Esophagus squamous epithelium (tissue), 5 donors: Measurements from ENCODE around the gene LDLRAP1. TPM values are rescaled to one million over a fixed set of nuclear protein-coding genes. Genes with fewer than 3 reads are reported as not detected.
A peak's percentile ranks its signal among the peaks of the same experiment; 100 is the strongest.

ENCODE experiments used
- DNase-seq: peaks from one replicate; lab custom pipeline; 2025; lab: John Stamatoyannopoulos, UW
- H3K27ac ChIP-seq, 4 donors: fragments of 200-600 bp; sonication (generic); one replicate each; pipeline ENCODE4 v1.5.1; 2016 to 2019; ENCODE audit warnings: mild to moderate bottlenecking in 1 of 4
- H3K27me3 ChIP-seq, 4 donors: fragments of 200-600 bp; sonication (generic); 1 replicate in 3 of 4; 2 replicates in 1 of 4; pipeline versions ENCODE4 v1.5.1 to v1.6.0; 2017 to 2021; ENCODE audit warnings: antibody characterized with exemption in 1 of 4
- H3K36me3 ChIP-seq, 3 donors: fragments of 200-600 bp; sonication (generic); one replicate each; pipeline ENCODE4 v1.5.1; 2016 to 2019
- H3K4me1 ChIP-seq, 3 donors: fragments of 200-600 bp; sonication (generic); one replicate each; pipeline ENCODE4 v1.5.1; 2017 to 2019
- H3K4me3 ChIP-seq, 4 donors: fragments of 200-600 bp; sonication (generic); 1 replicate in 3 of 4; 2 replicates in 1 of 4; pipeline ENCODE4 v1.5.1; 2016 to 2019; ENCODE audit warnings: mild to moderate bottlenecking in 2 of 4, moderate library complexity in 1 of 4
- H3K9me3 ChIP-seq, 3 donors: fragments of 200-600 bp; sonication (generic); one replicate each; pipeline ENCODE4 v1.5.1; 2016 to 2019
- CTCF ChIP-seq, 6 experiments: fragments of 450-650 bp in 4 of 6; fragments of 200-600 bp in 2 of 6; sonication (generic) in 2 of 6; IDR thresholded peaks; one replicate each; pipeline ENCODE4 v1.5.1; 2016 to 2019; ENCODE audit warnings: antibody characterized with exemption in 6 of 6, mild to moderate bottlenecking in 4 of 6, moderate library complexity in 4 of 6
- POLR2A ChIP-seq, 4 donors: fragments of 450-650 bp; IDR thresholded peaks; one replicate each; pipeline ENCODE4 v1.6.1; 2017; ENCODE audit warnings: antibody characterized with exemption in 4 of 4, mild to moderate bottlenecking in 4 of 4, moderate library complexity in 3 of 4
- WGBS, 2 donors: methylation state at CpG; one replicate each; pipeline ENCODE4 v1.1.5; 2018; 5-methylcytosine and 5-hydroxymethylcytosine counted together
- intact Hi-C: fragments of 100-400 bp; cut with DNase I; formaldehyde crosslinking; loops from one replicate; pipeline ENCODE4 v1.15.0; 2022
- total RNA-seq, 4 donors: library from RNA; depleted of rRNA; stranded (reverse); fragments of >200 nt; gene quantifications; one replicate each; pipeline ENCODE4 v1.1.0, GENCODE V29; 2016
- donor health status: DM: yes; HTN: yes; CAD: no.

LDLRAP1 gene
- total RNA-seq, 4 donors from 2014 or later: 17.0 to 21.4 (median 19.5) TPM

DNA sequence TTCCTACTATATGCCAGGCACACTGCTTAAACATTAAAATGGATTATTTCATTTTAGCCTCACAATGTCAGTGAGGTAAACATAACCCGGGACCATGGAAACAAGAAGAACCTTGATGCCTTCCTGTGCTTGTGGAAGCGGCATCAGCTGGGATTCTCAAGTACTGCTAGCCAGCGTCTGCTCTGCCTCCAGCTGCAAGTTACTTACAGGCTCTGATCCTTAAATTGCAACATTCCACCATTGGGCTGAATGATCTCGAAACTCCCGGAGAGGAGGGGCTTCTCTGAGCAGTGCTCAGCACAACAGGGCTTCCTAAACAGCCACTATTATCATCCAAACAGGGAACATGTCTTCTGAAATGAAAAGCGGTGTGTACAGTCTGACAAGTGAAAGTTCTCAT lies 66.5 kb downstream of the LDLRAP1 start:
- Histone ChIP-seq H3K27me3 (no peaks in the 10 kb centered on the region), H3K27ac (peak overlapping the region in 1 of 4 donors; percentile 2), H3K4me3 (no peak overlapping the region), H3K36me3 (no peaks in the 10 kb centered on the region), H3K9me3 (no peaks in the 10 kb centered on the region), H3K4me1 (peaks cover 9 to 33% (median 11%) of the 10 kb centered on the region in 3 donors)
- TF ChIP-seq CTCF (IDR thresholded peaks at IDR 0.05) (no peak), POLR2A (IDR thresholded peaks at IDR 0.05) (no peak)
- WGBS, 2 donors: 62 to 66% methylated on average over 5 to 6 of the region's 6 CpGs
- DNase-seq: no peak
- intact Hi-C loops: loop anchor here (5.0 kb wide), 1 partner anchor 187 kb away; no protein-coding TSS in a partner anchor

- Histone ChIP-seq H3K4me3 (no peak overlapping the region), H3K9me3 (no peaks in the 10 kb centered on the region), H3K27me3 (no peaks in the 10 kb centered on the region), H3K4me1 (peaks cover 9 to 44% (median 17%) of the 10 kb centered on the region in 3 donors), H3K27ac (no peak overlapping the region), H3K36me3 (no peaks in the 10 kb centered on the region)
- no peak for DNase-seq
- TF ChIP-seq CTCF (IDR thresholded peaks at IDR 0.05) (peak in 3 of 6 experiments; percentile 16 to 33 (median 17)), POLR2A (IDR thresholded peaks at IDR 0.05) (no peak)
- WGBS, 2 donors: 43 to 53% methylated on average over 6 to 7 of the region's 8 CpGs
- intact Hi-C loops: no loop called here
These were observed 67.6 kb downstream of the LDLRAP1 start for GRCh38 chr1:25610822-25611630.

DNA sequence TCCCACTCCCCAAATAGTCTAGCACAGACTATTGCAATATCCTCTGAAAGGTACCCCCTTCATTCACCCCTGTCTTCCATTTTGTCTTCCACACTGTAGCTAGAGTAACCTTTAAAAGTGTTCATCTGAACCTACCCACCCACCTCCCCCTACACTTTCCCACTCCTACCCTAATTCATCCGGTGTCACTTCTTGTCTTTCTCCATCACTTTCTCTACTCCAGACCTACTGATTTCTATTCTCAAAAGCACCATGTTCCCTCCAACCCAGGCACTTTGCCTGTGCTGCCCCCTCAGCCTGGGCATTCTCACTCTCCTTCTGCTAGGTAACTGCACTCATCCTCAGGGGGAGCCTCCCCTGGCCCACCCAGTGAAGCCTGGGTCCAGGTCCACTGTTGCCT lies 68.4 kb downstream of the LDLRAP1 start:
- Histone ChIP-seq H3K4me1 (peaks cover 9 to 48% (median 18%) of the 10 kb centered on the region in 3 donors), H3K27me3 (no peaks in the 10 kb centered on the region), H3K4me3 (no peak overlapping the region), H3K27ac (no peak overlapping the region), H3K36me3 (no peaks in the 10 kb centered on the region), H3K9me3 (no peaks in the 10 kb centered on the region)
- WGBS, 2 donors: 100% methylated on average over 1 of the region's 1 CpG
- intact Hi-C loops: no loop called here
- no peak for DNase-seq
- no peak for TF ChIP-seq CTCF (IDR thresholded peaks at IDR 0.05)
- TF ChIP-seq POLR2A (IDR thresholded peaks at IDR 0.05): no peak

- no peak for DNase-seq
- no peak for TF ChIP-seq POLR2A (IDR thresholded peaks at IDR 0.05)
- TF ChIP-seq CTCF (IDR thresholded peaks at IDR 0.05): no peak
- intact Hi-C loops: no loop called here
- Histone ChIP-seq H3K9me3 (no peaks in the 10 kb centered on the region), H3K4me3 (no peak overlapping the region), H3K27ac (no peak overlapping the region), H3K4me1 (peaks cover 9 to 51% (median 18%) of the 10 kb centered on the region in 3 donors), H3K27me3 (peaks cover 0 to under 1% (median 0%) of the 10 kb centered on the region in 4 donors), H3K36me3 (no peaks in the 10 kb centered on the region)
- 78 to 83% methylated on average over 3 of the region's 3 CpGs for WGBS, 2 donors
These were observed 69.0 kb downstream of the LDLRAP1 start for GRCh38 chr1:25612421-25612820.

DNA sequence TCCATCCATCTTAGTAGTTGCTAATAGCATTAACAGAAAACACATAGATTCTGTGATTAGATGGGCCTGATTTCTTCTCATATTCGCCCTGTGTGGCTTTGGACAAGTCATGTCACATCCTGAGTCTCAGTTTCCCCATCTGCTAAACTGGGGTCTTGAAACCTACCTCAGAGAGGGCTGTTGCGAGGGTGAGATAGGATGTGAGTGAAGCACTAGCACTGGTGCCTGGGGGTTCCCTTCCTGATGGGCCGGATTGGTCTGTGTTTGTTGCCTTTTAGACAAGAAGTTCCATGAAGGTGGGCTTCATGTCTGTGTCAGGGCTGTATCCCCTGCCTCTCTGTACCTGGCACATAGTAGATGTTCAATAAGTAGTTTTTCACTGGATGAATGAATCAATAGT lies 69.7 kb downstream of the LDLRAP1 start:
- H3K27ac ChIP-seq: no peak overlapping the region
- intact Hi-C loops: no loop called here
- no peak for TF ChIP-seq CTCF (IDR thresholded peaks at IDR 0.05)
- no peak for TF ChIP-seq POLR2A (IDR thresholded peaks at IDR 0.05)
- WGBS, 2 donors: 83 to 92% methylated on average over 3 of the region's 3 CpGs
- no peaks in the 10 kb centered on the region for H3K9me3 ChIP-seq
- H3K4me1 ChIP-seq: peaks cover 9 to 58% (median 21%) of the 10 kb centered on the region in 3 donors
- H3K36me3 ChIP-seq: no peaks in the 10 kb centered on the region
- H3K4me3 ChIP-seq: no peak overlapping the region
- H3K27me3 ChIP-seq: peaks cover 0 to 7% (median 0%) of the 10 kb centered on the region in 4 donors
- DNase-seq: no peak
